HG03196 (cell line): ENCODE results near the gene GALR1.
"Not testable (repeated sequence)": the region's sequence is repeated elsewhere in the genome, so short reads cannot be mapped to it uniquely, and the experiment has no call there.

ENCODE experiments used
- ATAC-seq: cut with Tn5 transposase; IDR thresholded peaks from one replicate; pipeline ENCODE4 v1.9.1; 2021; ENCODE audit not compliant: unreplicated experiment

Gene GALR1

GRCh38 chr18:77250501-77250925, 865 bp downstream of the GALR1 start:
- ATAC-seq: no peak

DNA sequence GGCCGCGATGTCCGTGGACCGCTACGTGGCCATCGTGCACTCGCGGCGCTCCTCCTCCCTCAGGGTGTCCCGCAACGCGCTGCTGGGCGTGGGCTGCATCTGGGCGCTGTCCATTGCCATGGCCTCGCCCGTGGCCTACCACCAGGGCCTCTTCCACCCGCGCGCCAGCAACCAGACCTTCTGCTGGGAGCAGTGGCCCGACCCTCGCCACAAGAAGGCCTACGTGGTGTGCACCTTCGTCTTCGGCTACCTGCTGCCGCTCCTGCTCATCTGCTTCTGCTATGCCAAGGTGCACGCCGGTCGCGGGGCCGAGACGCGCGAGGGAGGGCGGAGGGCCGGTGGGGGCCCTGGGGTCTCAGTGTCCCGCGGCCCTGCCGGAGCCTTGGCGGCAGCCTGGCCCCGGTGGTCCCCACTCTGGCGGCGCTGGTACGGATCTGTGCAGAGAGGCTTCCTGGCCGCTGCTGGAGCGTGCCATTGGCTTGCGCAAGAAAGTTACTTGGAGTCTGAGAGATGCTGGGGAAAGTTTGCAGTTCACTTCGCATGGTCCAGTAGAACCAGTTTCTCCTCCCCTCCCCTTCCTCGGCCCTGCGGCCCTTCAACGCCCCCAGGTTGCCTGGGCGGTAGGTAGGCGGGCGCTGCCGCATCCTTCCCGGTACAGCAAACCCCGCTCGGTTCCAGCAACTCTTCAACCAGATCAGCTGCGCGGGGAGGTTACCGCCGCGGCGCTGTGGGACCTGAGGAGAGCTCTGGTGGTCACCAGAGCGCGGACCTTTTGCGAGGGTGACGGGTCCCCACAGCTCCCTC, 1.5 kb downstream of the GALR1 start:
- ATAC-seq: no peak

DNA sequence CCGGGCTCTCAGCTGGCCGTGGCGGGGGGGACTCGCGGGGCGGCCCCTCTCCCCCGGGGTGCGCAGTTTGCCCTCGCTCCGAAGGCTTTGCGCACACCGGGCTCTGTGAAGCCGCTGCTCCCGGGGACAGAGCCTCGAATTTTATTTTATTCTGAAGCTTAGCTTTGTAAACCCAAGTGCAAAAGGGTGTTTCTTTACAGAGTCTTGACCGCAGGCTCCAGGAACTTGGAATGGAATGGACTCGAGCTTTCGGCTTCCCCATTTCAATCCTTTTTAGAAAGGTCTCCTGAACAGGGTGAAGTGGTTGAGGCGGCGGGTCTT, 2.0 kb downstream of the GALR1 start:
- ATAC-seq: no peak

- no peak for ATAC-seq
Measured at GRCh38 chr18:77254711-77255405, 5.2 kb downstream of the GALR1 start.

- ATAC-seq: no peak
Measured at GRCh38 chr18:77255426-77256105, 5.9 kb downstream of the GALR1 start.

- no peak for ATAC-seq
Measured at GRCh38 chr18:77262643-77263465, 13.2 kb downstream of the GALR1 start.

GRCh38 chr18:77263466-77263763, 13.8 kb downstream of the GALR1 start:
- ATAC-seq: no peak

DNA sequence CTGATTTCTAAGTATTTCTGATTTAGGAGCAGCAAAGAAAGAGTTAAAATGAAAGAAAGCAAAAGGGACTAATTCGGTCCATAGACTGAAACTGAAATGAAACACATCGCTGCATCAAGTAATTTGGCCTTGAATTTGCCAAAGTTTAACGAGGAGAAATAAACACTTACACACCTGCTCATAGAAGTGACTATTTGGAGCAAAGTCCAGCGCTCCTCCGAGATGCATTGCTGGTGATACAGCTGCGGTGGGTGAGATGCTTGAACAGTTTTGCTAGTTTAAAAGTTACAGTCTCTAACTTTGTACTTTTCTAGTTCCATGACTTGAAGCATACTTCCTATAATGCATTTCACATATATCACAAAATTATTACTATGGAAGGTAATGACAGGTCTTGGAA, 18.3 kb downstream of the GALR1 start:
- no peak for ATAC-seq

GRCh38 chr18:77268456-77268855, 18.8 kb downstream of the GALR1 start:
- no peak for ATAC-seq

DNA sequence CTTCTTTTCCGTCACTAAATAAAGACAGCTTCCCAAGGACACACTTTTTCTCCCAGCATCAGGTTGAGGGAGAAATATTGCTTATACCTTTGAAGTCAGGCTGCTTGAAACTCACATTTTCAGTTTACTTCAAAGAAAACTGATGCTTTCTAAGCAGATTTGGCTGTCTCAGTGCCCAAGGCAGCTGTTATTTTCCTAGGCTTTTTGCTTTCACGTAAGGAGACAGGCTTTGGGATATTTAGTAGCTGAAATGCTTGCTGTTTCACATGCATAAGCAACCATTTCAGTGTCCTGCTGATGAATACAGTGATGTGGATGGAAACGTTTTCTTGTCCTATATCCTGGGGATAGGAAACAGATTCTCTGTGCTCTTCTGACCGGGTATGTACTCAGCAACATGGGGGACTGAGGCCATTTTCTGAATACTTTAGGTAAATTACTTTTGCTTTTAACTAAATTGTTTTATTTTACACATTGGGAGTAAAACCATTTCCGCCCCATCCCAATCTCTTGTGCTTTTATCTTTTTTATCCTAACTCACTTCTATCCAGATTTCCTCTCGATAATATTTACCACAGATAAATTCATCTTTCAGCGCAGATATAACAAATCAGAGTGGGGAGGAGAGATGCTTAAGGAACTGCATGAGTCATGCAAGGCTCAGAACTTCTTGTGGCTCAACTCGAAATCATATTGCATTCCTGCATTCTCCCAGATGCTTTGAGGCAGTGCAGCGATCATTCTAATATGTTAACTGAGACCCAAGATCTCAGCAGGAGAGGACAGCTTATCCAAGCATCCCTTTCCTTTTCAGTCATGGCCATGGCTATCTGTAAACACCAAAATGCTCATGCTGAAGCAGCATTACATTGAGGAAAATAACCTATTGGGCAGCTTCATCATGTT, 22.2 kb downstream of the GALR1 start:
- no peak for ATAC-seq

GRCh38 chr18:77290841-77291240, 41.2 kb downstream of the GALR1 start:
- not testable (repeated sequence) for ATAC-seq

DNA sequence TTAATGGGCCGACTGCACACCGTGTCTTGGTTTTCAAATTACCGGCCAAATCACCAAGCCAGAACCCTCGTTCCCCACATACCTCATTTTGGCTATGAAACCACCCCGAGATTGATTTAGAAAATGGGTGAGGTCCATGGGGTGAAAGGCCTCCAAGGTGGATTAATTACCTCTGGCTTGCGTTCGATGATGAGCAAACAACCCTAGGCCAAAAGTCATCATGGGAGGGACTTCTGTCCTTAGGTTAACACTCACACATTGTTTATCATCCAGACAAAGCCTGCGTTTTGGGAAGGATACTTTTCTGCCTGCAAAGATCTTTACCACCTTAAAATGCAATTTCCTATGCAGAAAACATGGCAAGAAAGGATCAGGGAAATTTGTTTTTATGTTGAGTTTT, 48.5 kb downstream of the GALR1 start:
- no peak for ATAC-seq

- ATAC-seq: no peak
Measured at GRCh38 chr18:77299706-77300105, 50.1 kb downstream of the GALR1 start.

DNA sequence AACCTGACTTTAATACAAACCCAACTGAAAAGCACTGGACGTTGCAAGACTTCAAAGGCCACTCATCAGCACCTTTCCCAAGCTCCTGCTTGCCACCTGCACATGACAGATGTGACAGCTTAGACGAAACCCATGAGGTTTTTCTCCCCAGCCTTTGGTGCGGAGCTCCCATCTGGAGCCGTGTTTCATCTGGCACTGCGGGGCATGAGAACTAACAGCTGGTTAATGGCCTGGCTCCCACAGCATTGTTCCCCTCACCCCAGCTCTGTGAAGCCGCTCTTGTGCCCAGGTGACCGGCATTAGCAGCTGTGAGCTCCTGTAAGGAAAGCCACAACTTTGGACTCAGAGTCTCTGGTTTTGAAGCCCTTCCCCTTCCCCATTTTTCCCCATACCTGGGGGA, 50.9 kb downstream of the GALR1 start:
- ATAC-seq: no peak

DNA sequence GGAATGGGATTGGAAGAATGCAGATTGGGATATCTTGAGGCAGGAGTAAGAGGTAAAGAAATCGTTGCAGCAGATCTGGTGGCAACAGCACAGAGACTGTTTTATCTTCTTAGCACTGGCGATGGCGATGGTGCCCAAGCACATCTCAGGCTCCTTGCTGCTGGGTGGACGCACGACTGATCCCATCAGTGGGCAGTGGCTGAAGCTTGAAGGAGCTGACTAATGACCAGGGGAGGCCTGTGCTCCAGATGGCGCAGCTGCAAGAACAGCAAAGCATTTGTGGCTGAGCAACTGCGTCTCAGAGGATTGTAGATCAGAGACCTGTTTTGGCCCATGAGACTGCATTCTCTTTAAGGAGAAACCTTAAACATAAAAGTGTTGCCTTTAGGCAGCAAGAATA, 54.6 kb downstream of the GALR1 start:
- no peak for ATAC-seq

GRCh38 chr18:77305676-77306075, 56.0 kb downstream of the GALR1 start:
- ATAC-seq: no peak

DNA sequence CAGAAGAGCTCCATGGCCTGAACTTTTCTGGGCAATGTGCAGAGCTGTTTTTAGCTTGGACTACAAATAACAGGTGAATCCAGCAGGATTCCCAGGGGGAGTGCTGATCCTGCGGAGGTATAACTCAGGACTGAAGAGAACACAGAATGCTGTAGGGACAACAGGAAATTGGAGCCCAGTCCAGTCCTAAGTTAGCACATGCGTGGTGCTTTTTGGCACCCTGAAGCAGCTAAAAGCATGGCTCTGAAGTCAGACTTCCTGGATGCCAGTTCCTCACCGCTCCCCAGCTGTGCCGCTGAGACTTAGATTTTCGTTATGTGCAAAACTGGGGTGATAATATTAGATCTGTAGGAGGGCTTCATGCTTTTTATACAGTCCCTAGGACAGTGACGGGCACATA, 58.6 kb downstream of the GALR1 start:
- ATAC-seq: no peak

GRCh38 chr18:77314511-77314910, 64.9 kb downstream of the GALR1 start:
- ATAC-seq: no peak

GRCh38 chr18:77314952-77315351, 65.3 kb downstream of the GALR1 start:
- no peak for ATAC-seq

GRCh38 chr18:77316008-77316407, 66.4 kb downstream of the GALR1 start:
- no peak for ATAC-seq
